Cardiac ventricle fibroblast (primary cell): ENCODE measurements around the gene MOB2. TPM values are rescaled to one million over a fixed set of nuclear protein-coding genes. Genes with fewer than 3 reads are reported as not detected.

ENCODE experiments used
- total RNA-seq: library from RNA; depleted of rRNA; stranded (reverse); fragments of >200 nt; gene quantifications from 2 replicates; pipeline ENCODE4 v1.2.3, GENCODE V29; 2015

The MOB2 gene
- total RNA-seq: 11.1 and 20.2 TPM in 2 replicates

GRCh38 chr11:1486054-1486825 is at the start of gene MOB2:
Gene MOB2, minus strand, starts transcription at chr11:1486779. Its CDS starts 223 bp downstream, at chr11:1486556.

Other genes with a start within 250 kb of the MOB2 start
- gene TOLLIP, start 177.1 kb downstream of the MOB2 start, total RNA-seq: 31.9 and 32.1 TPM in 2 replicates
- gene BRSK2, start 96.8 kb downstream of the MOB2 start, total RNA-seq: not detected in 2 replicates
- 0.05 TPM in 1 of 2 replicates, not detected in the other for gene DUSP8, start 85.5 kb upstream of the MOB2 start, total RNA-seq
- not detected in 2 replicates for gene KRTAP5-1, start 98.5 kb upstream of the MOB2 start, total RNA-seq
- not detected in 2 replicates for gene KRTAP5-2, start 111.5 kb upstream of the MOB2 start, total RNA-seq
- gene KRTAP5-3, start 121.7 kb upstream of the MOB2 start, total RNA-seq: not detected in 2 replicates
- gene KRTAP5-4, start 135.4 kb upstream of the MOB2 start, total RNA-seq: not detected in 2 replicates
- not detected in 2 replicates for gene KRTAP5-5, start 143.0 kb upstream of the MOB2 start, total RNA-seq
- not detected in 2 replicates for gene KRTAP5-6, start 210.4 kb upstream of the MOB2 start, total RNA-seq